Neural cell (in vitro differentiated cells): ENCODE data around the gene TOPORS.

Experiments used
- CTCF ChIP-seq: fragments of 450-650 bp; IDR thresholded peaks from 2 replicates; pipeline ENCODE4 v1.5.1; 2014; ENCODE audit warnings: antibody characterized with exemption, mild to moderate bottlenecking, moderate library complexity; ENCODE audit not compliant: poor library complexity, severe bottlenecking
- EP300 ChIP-seq: fragments of 450-650 bp; conservative IDR thresholded peaks from 2 replicates; pipeline ENCODE4 v1.6.1; 2014; ENCODE audit warnings: antibody characterized with exemption, mild to moderate bottlenecking, moderate library complexity; ENCODE audit not compliant: poor library complexity, severe bottlenecking
- POLR2AphosphoS5 ChIP-seq: IDR thresholded peaks from 2 replicates; pipeline ENCODE4 v1.6.1; 2012
- RAD21 ChIP-seq: fragments of 450-650 bp; conservative IDR thresholded peaks from 2 replicates; pipeline ENCODE4 v1.6.1; 2014; ENCODE audit warnings: antibody characterized with exemption, mild to moderate bottlenecking, moderate library complexity
- REST ChIP-seq: IDR thresholded peaks from 2 replicates; pipeline ENCODE4 v1.6.1; 2012; ENCODE audit warnings: borderline replicate concordance
- SMC3 ChIP-seq: fragments of 450-650 bp; conservative IDR thresholded peaks from 2 replicates; pipeline ENCODE4 v1.6.1; 2014; ENCODE audit warnings: antibody characterized with exemption, mild to moderate bottlenecking, moderate library complexity; ENCODE audit not compliant: poor library complexity
- TAF1 ChIP-seq: IDR thresholded peaks from 2 replicates; pipeline ENCODE4 v1.6.1; 2012; ENCODE audit warnings: low read depth

GRCh38 chr9:32577316-32577715, 24.9 kb upstream of the TOPORS start:
- TF ChIP-seq CTCF (no peak), EP300 (no peak), TAF1 (no peak), POLR2AphosphoS5 (no peak), SMC3 (no peak), REST (no peak), RAD21 (no peak)
